PC-3 (cell line): ENCODE results near the gene TUSC2.

Experiments
- EZH2 ChIP-seq: fragments of 300-600 bp; sonication (generic); IDR thresholded peaks from one replicate; pipeline ENCODE4 v1.6.1; 2017; ENCODE audit warnings: antibody characterized with exemption, mild to moderate bottlenecking, low read length; ENCODE audit not compliant: unreplicated experiment
- EZH2phosphoT487 ChIP-seq: fragments of 300-600 bp; sonication (generic); IDR thresholded peaks from 2 replicates; pipeline ENCODE4 v1.6.1; 2018; ENCODE audit warnings: mild to moderate bottlenecking, antibody characterized with exemption, low read length, borderline replicate concordance
- TF ChIP-seq, protein P1 (sequence below): fragments of 300-600 bp; sonication (generic); conservative IDR thresholded peaks from 2 replicates; pipeline ENCODE4 v1.5.1; 2017; ENCODE audit warnings: antibody characterized with exemption, low read depth, mild to moderate bottlenecking, low read length

DNA sequence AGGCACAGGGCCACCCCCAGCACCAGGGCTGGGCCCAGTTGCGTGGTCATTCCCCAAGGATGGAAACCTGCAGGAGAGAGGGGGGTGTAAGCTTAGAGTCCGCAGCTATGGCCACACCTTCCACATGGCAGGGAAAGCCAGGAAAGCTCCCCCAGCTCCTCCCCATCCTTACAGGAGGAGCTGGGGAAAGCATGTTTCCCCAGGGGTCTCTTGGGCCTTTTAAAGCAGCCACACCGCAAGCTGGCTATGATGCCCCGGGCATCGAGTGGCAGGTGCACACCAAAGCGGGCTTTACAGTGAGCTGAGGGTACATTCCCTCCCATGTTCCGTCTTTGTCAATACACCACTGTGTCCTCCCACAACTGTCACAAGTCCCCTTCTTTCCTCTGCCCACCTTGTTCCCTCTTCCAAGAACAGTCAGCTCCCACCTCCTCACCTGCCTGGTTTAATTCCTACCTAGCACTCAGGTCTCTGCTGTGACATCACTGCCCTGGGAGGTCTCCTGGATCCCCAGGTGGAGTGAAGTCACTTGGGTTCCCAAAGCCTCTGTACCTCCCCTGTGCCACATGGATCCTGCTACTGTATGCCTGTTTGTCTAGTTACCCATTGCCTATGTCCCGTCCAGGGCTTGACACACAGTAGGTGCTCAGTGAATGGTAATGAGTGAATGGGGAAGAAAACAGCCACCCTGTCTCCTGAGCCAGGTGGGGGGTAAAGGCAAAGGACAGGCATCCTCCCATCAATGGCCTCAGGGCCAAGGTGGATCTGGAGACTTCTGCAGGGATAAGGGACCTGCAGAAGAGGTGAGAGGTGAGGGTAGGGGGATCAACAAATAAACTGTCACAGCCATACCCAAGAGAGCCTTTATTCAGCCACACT is 32.2 kb downstream of the TUSC2 start:
- TF ChIP-seq EZH2phosphoT487 (no peak), EZH2 (no peak)
- TF ChIP-seq, protein P1, sequence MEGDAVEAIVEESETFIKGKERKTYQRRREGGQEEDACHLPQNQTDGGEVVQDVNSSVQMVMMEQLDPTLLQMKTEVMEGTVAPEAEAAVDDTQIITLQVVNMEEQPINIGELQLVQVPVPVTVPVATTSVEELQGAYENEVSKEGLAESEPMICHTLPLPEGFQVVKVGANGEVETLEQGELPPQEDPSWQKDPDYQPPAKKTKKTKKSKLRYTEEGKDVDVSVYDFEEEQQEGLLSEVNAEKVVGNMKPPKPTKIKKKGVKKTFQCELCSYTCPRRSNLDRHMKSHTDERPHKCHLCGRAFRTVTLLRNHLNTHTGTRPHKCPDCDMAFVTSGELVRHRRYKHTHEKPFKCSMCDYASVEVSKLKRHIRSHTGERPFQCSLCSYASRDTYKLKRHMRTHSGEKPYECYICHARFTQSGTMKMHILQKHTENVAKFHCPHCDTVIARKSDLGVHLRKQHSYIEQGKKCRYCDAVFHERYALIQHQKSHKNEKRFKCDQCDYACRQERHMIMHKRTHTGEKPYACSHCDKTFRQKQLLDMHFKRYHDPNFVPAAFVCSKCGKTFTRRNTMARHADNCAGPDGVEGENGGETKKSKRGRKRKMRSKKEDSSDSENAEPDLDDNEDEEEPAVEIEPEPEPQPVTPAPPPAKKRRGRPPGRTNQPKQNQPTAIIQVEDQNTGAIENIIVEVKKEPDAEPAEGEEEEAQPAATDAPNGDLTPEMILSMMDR = no peak
